BLaER1 (cell line): ENCODE measurements around the gene MYH6.

ENCODE experiments used
- H3K27ac ChIP-seq: shearing (Covaris generic); formaldehyde crosslinking; 2 replicates; pipeline ENCODE4 v1.8.1; 2022
- H3K27me3 ChIP-seq: shearing (Covaris generic); formaldehyde crosslinking; 2 replicates; pipeline ENCODE4 v1.8.1; 2022
- H3K36me3 ChIP-seq: shearing (Covaris generic); formaldehyde crosslinking; 2 replicates; pipeline ENCODE4 v1.8.1; 2022
- H3K4me1 ChIP-seq: shearing (Covaris generic); formaldehyde crosslinking; 2 replicates; pipeline ENCODE4 v1.8.1; 2022
- H3K4me2 ChIP-seq: shearing (Covaris generic); formaldehyde crosslinking; 2 replicates; pipeline ENCODE4 v1.8.1; 2022
- H3K4me3 ChIP-seq: shearing (Covaris generic); formaldehyde crosslinking; 2 replicates; pipeline ENCODE4 v1.8.1; 2022
- H3K9ac ChIP-seq: shearing (Covaris generic); formaldehyde crosslinking; 2 replicates; pipeline ENCODE4 v1.8.1; 2022
- H3K9me3 ChIP-seq: shearing (Covaris generic); formaldehyde crosslinking; 2 replicates; pipeline ENCODE4 v1.8.1; 2022
- H4K20me1 ChIP-seq: shearing (Covaris generic); formaldehyde crosslinking; 2 replicates; pipeline ENCODE4 v1.8.1; 2022
- Cebpa-rat ChIP-seq: shearing (Covaris generic); IDR thresholded peaks from 2 replicates; pipeline ENCODE4 v1.8.1; 2022

Gene MYH6

DNA sequence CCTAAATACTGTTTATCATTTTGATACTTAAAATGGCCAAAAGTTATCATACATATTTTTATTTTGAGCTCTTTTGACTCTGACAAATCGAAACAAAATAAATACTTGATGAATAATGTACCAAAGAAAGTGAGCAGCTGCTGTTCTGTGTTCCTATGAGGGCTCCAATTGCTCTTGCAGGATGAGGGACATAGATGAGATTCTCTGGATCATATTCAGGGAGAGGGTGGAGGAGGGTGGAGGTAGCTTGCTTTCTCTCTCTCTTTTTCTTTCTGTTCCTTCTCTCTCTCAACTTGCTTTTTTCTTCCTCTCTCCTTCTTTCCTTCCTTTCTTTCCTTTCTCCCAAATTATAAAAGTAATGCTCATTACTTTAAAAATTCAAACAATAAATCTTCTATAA, 36.2 kb upstream of the MYH6 start:
- no peak overlapping the region for H3K9ac ChIP-seq
- no peak for TF ChIP-seq Cebpa-rat
- H3K4me1 ChIP-seq, result peaks cover 9% of the 10 kb centered on the region
- H3K27me3 ChIP-seq, result no peaks in the 10 kb centered on the region
- H3K4me2 ChIP-seq, result no peak overlapping the region
- no peaks in the 10 kb centered on the region for H3K36me3 ChIP-seq
- no peak overlapping the region for H3K27ac ChIP-seq
- no peak overlapping the region for H3K4me3 ChIP-seq
- H3K9me3 ChIP-seq, result no peaks in the 10 kb centered on the region
- no peaks in the 10 kb centered on the region for H4K20me1 ChIP-seq

DNA sequence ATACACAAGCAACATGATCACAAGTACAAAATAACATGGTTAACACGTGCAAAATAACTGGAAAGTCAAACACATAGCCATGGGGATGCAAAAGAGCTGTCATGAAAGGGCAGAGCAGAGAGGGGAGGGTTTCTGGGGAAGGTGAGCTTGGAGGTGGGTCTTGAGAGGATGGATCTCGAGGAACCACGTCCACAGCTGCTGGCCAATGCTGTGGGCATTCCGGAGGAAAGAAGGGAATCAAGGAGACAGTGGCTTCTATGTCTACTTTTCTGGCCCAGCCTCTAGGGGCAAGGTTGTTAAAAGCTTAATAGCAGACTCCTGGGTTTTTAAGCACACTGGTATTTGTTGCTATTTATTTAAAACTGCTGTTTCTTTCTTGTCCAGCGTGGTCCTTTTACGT, 35.8 kb upstream of the MYH6 start:
- no peaks in the 10 kb centered on the region for H4K20me1 ChIP-seq
- H3K4me1 ChIP-seq, result peaks cover 9% of the 10 kb centered on the region
- no peaks in the 10 kb centered on the region for H3K36me3 ChIP-seq
- no peak overlapping the region for H3K27ac ChIP-seq
- H3K4me3 ChIP-seq, result no peak overlapping the region
- H3K9me3 ChIP-seq, result no peaks in the 10 kb centered on the region
- no peak overlapping the region for H3K4me2 ChIP-seq
- no peak overlapping the region for H3K9ac ChIP-seq
- TF ChIP-seq Cebpa-rat, result no peak
- H3K27me3 ChIP-seq, result no peaks in the 10 kb centered on the region

DNA sequence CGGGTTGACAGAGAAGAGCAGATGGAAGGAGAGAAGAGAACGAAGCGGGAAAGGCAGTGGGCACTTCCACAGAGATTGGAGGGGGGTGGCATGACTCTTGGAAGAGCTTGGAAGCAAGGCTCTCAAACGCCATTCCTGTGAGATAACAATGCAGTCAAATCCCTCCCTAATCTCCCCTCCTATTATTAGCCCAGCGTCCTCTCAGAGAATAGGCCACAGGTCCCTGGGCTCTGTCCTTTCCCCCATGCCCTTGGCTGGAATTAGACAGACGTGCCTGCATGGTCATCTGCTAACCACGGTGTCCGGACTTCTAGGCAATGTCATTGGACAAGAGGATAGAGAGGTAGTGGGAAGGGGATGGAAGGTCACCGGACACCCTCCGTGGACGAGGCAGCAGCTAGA, 35.3 kb upstream of the MYH6 start:
- Histone ChIP-seq H3K27me3 (no peaks in the 10 kb centered on the region), H3K9me3 (no peaks in the 10 kb centered on the region), H3K27ac (no peak overlapping the region), H3K4me3 (no peak overlapping the region), H3K4me2 (no peak overlapping the region), H3K36me3 (no peaks in the 10 kb centered on the region), H3K4me1 (peaks cover 9% of the 10 kb centered on the region), H4K20me1 (no peaks in the 10 kb centered on the region), H3K9ac (no peak overlapping the region)
- no peak for TF ChIP-seq Cebpa-rat

- H4K20me1 ChIP-seq, result no peaks in the 10 kb centered on the region
- H3K9me3 ChIP-seq, result no peaks in the 10 kb centered on the region
- peaks cover 9% of the 10 kb centered on the region for H3K4me1 ChIP-seq
- H3K27ac ChIP-seq, result no peak overlapping the region
- no peaks in the 10 kb centered on the region for H3K27me3 ChIP-seq
- H3K4me3 ChIP-seq, result no peak overlapping the region
- H3K9ac ChIP-seq, result no peak overlapping the region
- no peak overlapping the region for H3K4me2 ChIP-seq
- TF ChIP-seq Cebpa-rat, result no peak
- H3K36me3 ChIP-seq, result no peaks in the 10 kb centered on the region
These were observed 34.8 kb upstream of the MYH6 start for GRCh38 chr14:23442721-23443356.

DNA sequence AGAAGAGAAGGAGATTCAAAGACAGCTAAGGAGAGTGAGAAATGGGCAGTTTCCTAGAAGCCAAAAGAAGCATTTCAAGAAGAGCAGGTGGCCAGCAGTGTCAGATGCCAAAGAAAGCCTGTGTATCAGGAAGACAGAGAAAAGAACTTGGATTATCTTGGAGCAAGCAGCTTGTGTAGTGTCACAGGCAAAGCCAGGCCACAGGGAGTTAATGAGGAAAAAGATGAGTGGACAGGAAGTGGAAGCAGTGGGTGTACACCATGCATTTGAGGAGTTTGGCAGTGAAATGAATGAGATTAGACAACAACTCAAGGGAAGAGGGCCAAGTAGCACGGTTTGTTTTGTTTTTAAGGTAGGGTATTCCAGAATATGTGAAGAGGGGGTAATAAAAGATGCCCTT, 33.0 kb upstream of the MYH6 start:
- H3K4me1 ChIP-seq, result peaks cover 7% of the 10 kb centered on the region
- no peak overlapping the region for H3K4me3 ChIP-seq
- no peaks in the 10 kb centered on the region for H4K20me1 ChIP-seq
- H3K36me3 ChIP-seq, result no peaks in the 10 kb centered on the region
- H3K27ac ChIP-seq, result no peak overlapping the region
- no peak overlapping the region for H3K9ac ChIP-seq
- no peak overlapping the region for H3K4me2 ChIP-seq
- H3K9me3 ChIP-seq, result no peaks in the 10 kb centered on the region
- TF ChIP-seq Cebpa-rat, result no peak
- no peaks in the 10 kb centered on the region for H3K27me3 ChIP-seq

DNA sequence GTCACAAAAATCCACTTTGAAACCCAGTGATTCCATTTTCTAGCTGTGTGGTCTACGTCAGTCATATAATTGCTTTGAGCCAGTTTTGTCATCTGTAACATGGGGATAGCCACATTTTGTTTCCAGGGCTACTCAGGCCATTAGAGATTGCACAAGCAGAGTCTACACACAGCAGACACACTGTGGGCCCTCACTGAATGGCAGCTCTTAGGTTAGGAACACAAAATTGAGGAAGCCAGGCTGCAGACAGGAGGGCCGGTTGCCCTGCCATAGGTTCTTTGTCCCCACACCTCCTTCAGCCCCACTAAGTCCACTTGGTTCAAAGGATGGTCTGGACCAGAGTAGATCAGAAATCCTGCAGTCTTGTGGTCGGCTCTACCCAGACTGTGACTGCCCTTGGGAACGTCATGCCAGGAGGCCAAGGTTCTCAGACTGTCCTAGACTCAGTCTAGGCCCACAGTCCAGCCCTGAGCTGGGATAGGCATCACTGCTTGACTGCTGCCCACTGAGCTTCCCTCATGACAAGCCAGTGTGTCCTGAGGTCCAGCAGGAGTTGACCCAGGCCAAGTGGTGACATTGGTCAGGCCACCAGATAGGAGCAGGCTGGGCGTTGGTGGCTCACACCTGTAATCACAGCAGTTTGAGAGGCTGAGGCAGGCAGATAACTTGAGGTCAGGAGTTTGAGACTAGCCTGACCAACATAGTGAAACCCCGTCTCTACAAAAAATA, 31.2 kb upstream of the MYH6 start:
- H3K27me3 ChIP-seq, result no peaks in the 10 kb centered on the region
- no peaks in the 10 kb centered on the region for H3K4me1 ChIP-seq
- no peak overlapping the region for H3K27ac ChIP-seq
- no peaks in the 10 kb centered on the region for H4K20me1 ChIP-seq
- H3K9ac ChIP-seq, result no peak overlapping the region
- no peak overlapping the region for H3K4me2 ChIP-seq
- no peak for TF ChIP-seq Cebpa-rat
- H3K4me3 ChIP-seq, result no peak overlapping the region
- no peaks in the 10 kb centered on the region for H3K36me3 ChIP-seq
- no peaks in the 10 kb centered on the region for H3K9me3 ChIP-seq

DNA sequence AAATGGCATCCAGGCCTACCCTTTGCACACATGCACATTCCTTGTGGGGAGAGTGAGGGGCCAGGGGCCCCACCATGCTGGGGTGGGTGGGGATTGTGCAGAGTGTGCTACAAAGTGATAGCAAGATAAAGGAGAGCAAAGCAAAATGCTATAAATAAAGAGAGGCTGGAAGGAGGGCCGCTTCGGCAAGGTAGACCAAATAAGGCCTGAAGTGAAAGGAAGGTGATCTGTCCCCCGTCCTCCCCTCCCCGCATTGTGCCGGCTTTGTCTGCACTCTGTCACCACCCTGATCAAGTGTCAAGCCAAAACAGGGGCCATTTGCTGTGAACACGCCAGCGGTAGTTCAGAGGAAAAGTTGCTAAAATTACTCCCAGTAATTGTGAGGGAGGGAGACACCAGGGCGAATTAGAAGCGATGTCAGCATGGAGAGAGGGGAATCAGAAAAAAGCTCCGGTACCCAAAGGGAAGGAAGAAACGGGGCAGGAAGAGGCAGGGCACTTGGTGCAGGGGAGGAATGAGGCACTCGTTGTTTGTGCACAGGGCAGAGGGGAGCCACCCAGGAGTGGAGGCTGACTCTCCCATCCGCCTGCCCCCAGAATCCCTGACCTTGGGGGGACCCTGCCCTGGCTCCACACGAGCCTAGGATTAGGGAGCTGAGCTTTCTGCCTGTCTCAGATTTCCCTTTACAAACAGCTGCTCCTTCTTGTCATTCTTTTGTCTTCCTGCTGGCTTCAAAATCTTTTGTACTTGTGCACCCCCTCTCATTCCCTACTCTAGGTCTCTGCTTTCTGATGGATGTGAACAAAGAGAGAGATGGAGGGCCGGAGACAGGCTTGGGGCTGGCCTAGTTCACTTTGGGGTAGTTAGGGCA, 30.3 kb upstream of the MYH6 start:
- no peak for TF ChIP-seq Cebpa-rat
- Histone ChIP-seq H3K27me3 (no peaks in the 10 kb centered on the region), H3K4me2 (no peak overlapping the region), H3K4me3 (no peak overlapping the region), H4K20me1 (no peaks in the 10 kb centered on the region), H3K4me1 (no peaks in the 10 kb centered on the region), H3K9me3 (no peaks in the 10 kb centered on the region), H3K36me3 (no peaks in the 10 kb centered on the region), H3K9ac (no peak overlapping the region), H3K27ac (no peak overlapping the region)

- H3K4me1 ChIP-seq, result no peaks in the 10 kb centered on the region
- no peak overlapping the region for H3K4me2 ChIP-seq
These were observed 29.3 kb upstream of the MYH6 start for GRCh38 chr14:23437133-23438100.

More at GRCh38 chr14:23437133-23438100, 29.3 kb upstream of the MYH6 start:
- H3K27ac ChIP-seq, result no peak overlapping the region
- no peak for TF ChIP-seq Cebpa-rat
- no peaks in the 10 kb centered on the region for H3K27me3 ChIP-seq
- no peak overlapping the region for H3K9ac ChIP-seq
- H3K4me3 ChIP-seq, result no peak overlapping the region
- no peaks in the 10 kb centered on the region for H4K20me1 ChIP-seq
- H3K9me3 ChIP-seq, result no peaks in the 10 kb centered on the region
- no peaks in the 10 kb centered on the region for H3K36me3 ChIP-seq
